Activated gamma-delta T cell treated with Interleukin-2 at 50 U/mL for 16 hours (primary cell): ENCODE results near the gene GRB7.
"Not testable (repeated sequence)": the region's sequence is repeated elsewhere in the genome, so short reads cannot be mapped to it uniquely, and the experiment has no call there.

ENCODE experiments used
- DNase-seq: peaks from one replicate; pipeline ENCODE4 v3.0.0-alpha.2; 2020

GRB7 gene

DNA sequence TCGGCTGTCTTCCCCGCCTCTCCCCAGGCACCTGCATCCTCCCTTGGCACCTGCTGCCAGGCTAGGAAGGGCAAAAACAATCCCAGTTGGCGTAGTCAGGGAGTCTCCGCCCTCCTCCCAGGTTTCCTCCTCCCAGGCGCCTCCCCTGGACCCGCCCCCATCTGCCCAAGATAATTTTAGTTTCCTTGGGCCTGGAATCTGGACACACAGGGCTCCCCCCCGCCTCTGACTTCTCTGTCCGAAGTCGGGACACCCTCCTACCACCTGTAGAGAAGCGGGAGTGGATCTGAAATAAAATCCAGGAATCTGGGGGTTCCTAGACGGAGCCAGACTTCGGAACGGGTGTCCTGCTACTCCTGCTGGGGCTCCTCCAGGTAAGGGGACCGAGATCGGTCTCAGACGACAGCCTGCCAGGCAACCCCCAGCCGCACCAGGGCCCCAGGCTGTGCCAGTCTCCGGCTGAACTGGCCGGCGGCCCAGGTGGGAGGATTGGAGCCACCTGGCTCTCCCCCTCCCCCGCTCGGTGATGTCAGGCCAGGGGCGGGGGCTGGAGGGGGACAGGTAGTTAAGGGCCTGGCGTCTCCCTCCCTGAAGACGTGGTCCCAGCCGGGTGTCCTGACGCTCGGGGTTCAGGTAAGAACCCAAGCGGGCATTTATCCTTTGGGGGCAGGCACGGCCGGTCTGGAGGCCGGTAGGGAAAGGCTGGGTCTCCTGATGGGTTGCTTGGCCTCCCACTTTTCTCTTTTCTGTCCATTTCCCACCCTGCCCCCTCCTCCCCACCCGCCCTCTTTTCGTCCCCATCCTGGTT is at the start of gene GRB7:
Gene GRB7, plus strand, starts transcription at position 179 of the 808 bp plus-strand sequence. CDS start 4,364 bp downstream, outside the sequence.
- DNase-seq: no peak

DNA sequence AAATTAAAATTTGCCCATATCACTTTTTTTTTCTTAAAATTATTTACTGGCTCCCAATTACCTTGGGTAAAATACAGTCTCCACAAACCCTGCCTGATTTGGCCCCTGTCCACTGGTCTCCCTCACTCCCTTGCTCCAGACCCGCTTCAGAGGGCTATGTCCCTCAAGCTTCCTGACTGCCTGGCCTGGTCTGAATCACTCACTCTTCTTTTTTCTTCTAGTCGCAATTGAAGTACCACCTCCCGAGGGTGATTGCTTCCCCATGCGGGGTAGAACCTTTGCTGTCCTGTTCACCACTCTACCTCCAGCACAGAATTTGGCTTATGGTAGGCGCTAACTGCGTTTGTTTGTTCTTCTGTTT is 49.3 kb upstream of the GRB7 start:
- DNase-seq: no peak

DNA sequence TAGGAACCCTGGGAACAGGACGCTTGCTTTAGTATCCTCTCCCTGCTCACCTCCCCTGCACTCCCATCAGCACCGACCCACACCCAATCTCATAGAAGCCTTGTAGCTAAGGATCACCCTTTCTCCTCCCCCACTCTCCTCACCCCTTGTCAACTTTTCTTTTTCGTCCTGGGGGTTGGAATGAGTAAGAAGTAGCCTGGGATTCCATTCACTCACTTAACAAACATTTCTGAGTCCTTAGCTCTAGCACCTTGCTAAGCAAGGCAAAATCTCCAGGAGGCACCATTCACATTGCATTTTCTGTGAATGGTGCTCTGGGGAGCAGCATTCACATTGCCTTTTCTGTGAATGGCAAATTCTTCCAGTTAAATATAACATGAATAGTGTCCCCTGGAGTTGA is 48.8 kb upstream of the GRB7 start:
- no peak for DNase-seq

- no peak for DNase-seq
These were observed 43.1 kb upstream of the GRB7 start for GRCh38 chr17:39694593-39694992.

DNA sequence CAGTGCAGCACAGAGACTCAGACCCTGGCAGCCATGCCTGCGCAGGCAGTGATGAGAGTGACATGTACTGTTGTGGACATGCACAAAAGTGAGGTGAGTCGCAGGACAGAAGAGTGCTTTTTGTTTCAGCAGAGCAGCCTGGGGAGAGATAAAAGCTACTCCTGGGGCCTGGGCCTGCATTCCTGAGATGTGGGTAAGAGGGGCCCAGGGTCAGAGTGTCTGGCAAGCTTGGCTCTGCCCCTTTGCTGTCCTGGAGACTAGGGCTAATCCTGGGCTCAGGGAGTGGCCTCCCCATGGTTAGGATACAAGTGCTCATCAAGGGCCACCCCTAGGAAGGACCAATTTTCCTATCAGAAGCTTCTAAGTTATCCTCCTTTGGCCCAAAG is 42.7 kb upstream of the GRB7 start:
- DNase-seq: no peak

DNA sequence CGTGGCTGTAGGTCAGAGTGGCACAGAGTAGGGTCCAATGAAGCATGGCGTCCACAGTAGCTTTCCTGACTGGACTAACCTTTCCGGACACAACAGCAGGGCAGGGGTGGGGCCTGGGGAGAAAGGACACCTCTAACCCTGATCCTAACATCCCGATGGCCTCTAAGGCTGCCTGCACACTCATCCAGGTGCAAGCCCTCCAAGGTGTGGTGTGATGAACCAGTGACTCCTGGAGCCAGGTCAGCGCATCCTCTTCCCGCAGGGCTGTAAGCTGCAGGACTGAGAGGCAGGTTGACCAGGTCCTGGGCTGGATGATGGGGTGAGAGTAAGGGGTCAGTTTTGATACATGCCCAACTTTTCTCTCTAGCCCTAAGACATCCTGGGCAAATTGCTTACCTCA is 41.0 kb upstream of the GRB7 start:
- DNase-seq: no peak

GRCh38 chr17:39697961-39698360 is 39.8 kb upstream of the GRB7 start:
- no peak for DNase-seq

GRCh38 chr17:39699157-39699817 is 38.5 kb upstream of the GRB7 start:
- DNase-seq: not testable (repeated sequence)

- no peak for DNase-seq
These were observed 38.0 kb upstream of the GRB7 start, which contains the start of gene ERBB2 for GRCh38 chr17:39699818-39700147. Gene ERBB2, plus strand, starts transcription at chr17:39700064. Its CDS starts 175 bp downstream, at chr17:39700239.

GRCh38 chr17:39700148-39700987 is 37.4 kb upstream of the GRB7 start:
- no peak for DNase-seq

GRCh38 chr17:39701012-39701783 is 36.5 kb upstream of the GRB7 start:
- no peak for DNase-seq

- DNase-seq: no peak
These were observed 35.8 kb upstream of the GRB7 start for GRCh38 chr17:39701784-39702422.

- no peak for DNase-seq
These were observed 34.5 kb upstream of the GRB7 start for GRCh38 chr17:39702901-39703893.

DNA sequence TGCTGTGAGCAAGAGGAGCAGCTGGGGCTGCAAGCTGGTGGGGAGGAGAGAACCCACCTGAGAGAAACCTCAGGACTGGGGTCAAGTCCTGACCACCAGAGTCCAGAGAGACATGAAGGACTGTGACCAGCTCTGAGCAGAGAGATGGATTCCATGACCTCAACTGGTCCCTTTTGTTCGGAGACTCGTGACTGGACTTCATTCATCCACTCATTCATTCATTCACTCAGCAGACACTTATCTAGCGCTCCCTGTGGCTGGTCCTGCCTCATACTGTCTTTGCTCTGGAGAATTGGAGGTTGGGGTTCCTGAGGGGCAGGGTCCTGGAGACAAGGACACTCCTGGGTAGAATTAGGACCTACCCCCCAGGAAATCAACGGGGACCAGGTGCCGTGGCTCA is 33.8 kb upstream of the GRB7 start:
- no peak for DNase-seq

GRCh38 chr17:39704821-39705551 is 32.8 kb upstream of the GRB7 start:
- no peak for DNase-seq

- DNase-seq: no peak
These were observed 31.9 kb upstream of the GRB7 start for GRCh38 chr17:39705786-39706348.

DNA sequence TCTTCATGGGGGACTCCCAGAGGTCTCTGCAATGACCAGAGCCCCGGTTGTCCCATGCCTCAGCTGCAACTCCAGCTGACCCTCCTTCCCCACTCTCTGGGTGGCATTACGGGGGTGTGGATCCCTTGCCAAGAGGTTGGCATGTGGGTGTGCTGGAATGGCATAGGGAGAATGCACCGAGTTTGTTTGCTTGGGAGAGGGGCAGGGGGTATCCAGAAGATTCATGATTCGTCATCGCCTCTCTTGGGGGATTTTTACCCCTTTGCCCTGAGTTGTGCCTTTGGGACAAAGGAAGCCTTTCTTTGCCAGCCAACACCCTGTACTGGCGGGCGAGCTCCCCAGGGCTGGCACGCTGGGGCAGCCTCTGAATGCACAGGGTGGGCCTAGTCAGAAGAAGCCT is 31.4 kb upstream of the GRB7 start:
- DNase-seq: no peak

DNA sequence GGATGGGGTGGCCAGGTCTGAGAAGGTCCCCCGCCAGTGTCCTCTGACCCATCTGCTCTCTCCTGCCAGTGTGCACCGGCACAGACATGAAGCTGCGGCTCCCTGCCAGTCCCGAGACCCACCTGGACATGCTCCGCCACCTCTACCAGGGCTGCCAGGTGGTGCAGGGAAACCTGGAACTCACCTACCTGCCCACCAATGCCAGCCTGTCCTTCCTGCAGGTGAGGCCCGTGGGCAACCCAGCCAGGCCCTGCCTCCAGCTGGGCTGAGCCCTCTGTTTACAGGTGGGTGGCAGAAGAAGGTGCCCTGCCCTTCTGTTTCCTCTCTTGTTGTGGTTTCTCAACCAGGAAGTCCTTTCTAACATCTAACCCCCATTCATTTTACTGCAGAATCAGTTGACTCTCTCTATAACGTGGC is 30.8 kb upstream of the GRB7 start:
- DNase-seq: peak; percentile 15

DNA sequence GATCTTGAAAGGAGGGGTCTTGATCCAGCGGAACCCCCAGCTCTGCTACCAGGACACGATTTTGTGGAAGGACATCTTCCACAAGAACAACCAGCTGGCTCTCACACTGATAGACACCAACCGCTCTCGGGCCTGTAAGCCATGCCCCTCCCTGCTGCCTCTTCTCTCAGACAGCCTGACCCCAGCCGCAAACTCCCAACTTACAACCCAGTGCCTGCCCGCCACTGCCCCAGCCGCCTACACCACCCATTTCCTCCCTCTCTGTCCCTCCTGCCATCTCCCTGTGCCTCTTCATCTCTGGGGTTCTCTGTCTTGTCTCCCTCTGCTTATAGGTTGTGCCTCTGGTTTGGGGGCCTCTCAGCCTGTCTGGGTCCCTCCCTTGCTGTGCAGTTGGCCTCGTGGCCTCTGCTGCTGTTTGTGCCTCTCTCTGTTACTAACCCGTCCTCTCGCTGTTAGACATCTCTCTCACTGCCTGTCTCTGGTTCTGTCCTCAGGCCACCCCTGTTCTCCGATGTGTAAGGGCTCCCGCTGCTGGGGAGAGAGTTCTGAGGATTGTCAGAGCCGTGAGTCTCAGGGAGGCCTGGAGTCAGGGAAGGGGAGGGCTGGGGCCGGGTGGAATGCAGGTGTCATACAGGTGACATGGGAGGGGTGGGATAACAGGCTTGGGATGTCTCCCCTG is 28.3 kb upstream of the GRB7 start:
- no peak for DNase-seq
